Fibroblast of lung (primary cell): ENCODE measurements around the gene GALNT17.

Experiments used
- EZH2 ChIP-seq: IDR thresholded peaks from 2 replicates; pipeline ENCODE4 v1.5.1; 2012; ENCODE audit warnings: low read length, control low read depth, mild to moderate bottlenecking; ENCODE audit errors: missing control alignments
- TF ChIP-seq, protein P1 (sequence below), 2 donors: IDR thresholded peaks in 1 of 2; conservative IDR thresholded peaks in 1 of 2; 1 replicate in 1 of 2; 2 replicates in 1 of 2; pipeline ENCODE4 v1.5.1; 2011 to 2012; ENCODE audit warnings: low read length in 2 of 2, control low read depth in 1 of 2, inconsistent platforms in 1 of 2, low read depth in 1 of 2, mild to moderate bottlenecking in 1 of 2

DNA sequence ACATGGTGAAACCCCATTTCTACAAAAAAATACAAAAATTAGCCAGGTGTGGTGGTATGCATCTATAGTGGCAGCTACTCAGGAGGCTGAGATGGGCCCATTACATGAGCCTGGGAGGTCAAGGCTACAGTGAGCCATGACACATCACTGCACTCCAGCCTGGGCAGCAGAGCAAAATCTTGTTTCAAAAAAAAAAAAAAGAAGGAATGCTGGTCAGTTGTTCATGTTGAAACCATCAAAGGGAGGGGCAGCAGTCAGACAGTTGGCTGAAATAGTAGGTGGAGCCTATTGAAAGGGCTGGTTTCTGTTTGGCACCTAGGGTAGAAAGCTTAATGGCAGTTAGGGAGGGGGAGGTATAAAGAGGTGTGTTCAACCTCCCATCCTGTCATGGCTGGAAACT is 323.0 kb downstream of the GALNT17 start:
- TF ChIP-seq, protein P1, sequence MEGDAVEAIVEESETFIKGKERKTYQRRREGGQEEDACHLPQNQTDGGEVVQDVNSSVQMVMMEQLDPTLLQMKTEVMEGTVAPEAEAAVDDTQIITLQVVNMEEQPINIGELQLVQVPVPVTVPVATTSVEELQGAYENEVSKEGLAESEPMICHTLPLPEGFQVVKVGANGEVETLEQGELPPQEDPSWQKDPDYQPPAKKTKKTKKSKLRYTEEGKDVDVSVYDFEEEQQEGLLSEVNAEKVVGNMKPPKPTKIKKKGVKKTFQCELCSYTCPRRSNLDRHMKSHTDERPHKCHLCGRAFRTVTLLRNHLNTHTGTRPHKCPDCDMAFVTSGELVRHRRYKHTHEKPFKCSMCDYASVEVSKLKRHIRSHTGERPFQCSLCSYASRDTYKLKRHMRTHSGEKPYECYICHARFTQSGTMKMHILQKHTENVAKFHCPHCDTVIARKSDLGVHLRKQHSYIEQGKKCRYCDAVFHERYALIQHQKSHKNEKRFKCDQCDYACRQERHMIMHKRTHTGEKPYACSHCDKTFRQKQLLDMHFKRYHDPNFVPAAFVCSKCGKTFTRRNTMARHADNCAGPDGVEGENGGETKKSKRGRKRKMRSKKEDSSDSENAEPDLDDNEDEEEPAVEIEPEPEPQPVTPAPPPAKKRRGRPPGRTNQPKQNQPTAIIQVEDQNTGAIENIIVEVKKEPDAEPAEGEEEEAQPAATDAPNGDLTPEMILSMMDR (conservative IDR thresholded peaks at IDR 0.05 in 1 of 2, IDR thresholded peaks at IDR 0.05 in 1 of 2; ENCODE audit: low read depth in 1 of 2, low read length in 2 of 2) = no peak
- TF ChIP-seq EZH2 = no peak
